Fibroblast of pulmonary artery (primary cell): ENCODE measurements around the gene TUBB3.

Experiments used
- DNase-seq: peaks from one replicate; pipeline ENCODE4 v3.0.0-alpha.2; 2010; ENCODE audit warnings: low read depth
- H3K4me3 ChIP-seq: replicated peaks from 2 replicates; pipeline ENCODE4 v1.5.1; 2011; ENCODE audit warnings: low read depth, mild to moderate bottlenecking, control low read depth, low read length, moderate library complexity
- CTCF ChIP-seq: IDR thresholded peaks from 2 replicates; pipeline ENCODE4 v1.5.1; 2011; ENCODE audit warnings: mild to moderate bottlenecking, control low read depth, low read length, inconsistent platforms; ENCODE audit errors: missing control alignments

TUBB3 gene

GRCh38 chr16:89893642-89894548 lies 29.2 kb upstream of the TUBB3 start:
- TF ChIP-seq CTCF: no peak
- H3K4me3 ChIP-seq: no peak overlapping the region
- DNase-seq: no peak

- DNase-seq: no peak
- H3K4me3 ChIP-seq: no peak overlapping the region
- no peak for TF ChIP-seq CTCF
Observed at GRCh38 chr16:89895482-89896250, 27.5 kb upstream of the TUBB3 start.

GRCh38 chr16:89897204-89897603 lies 25.9 kb upstream of the TUBB3 start:
- no peak for DNase-seq
- no peak for TF ChIP-seq CTCF
- H3K4me3 ChIP-seq: no peak overlapping the region

GRCh38 chr16:89898201-89898967 lies 24.8 kb upstream of the TUBB3 start:
- no peak for TF ChIP-seq CTCF
- DNase-seq: no peak
- no peak overlapping the region for H3K4me3 ChIP-seq

- no peak overlapping the region for H3K4me3 ChIP-seq
- no peak for TF ChIP-seq CTCF
- no peak for DNase-seq
Observed at GRCh38 chr16:89899879-89900481, 23.2 kb upstream of the TUBB3 start.

GRCh38 chr16:89900885-89901284 lies 22.3 kb upstream of the TUBB3 start:
- no peak overlapping the region for H3K4me3 ChIP-seq
- no peak for DNase-seq
- TF ChIP-seq CTCF: no peak
